ENCODE results near the gene IKZF5. TPM values are rescaled to one million over a fixed set of nuclear protein-coding genes. Genes with fewer than 3 reads are reported as not detected.

Gene IKZF5
- total RNA-seq, 1 donor from 2014 or later: 19.9 TPM

- DNase-seq (no peak), ATAC-seq (no peak)
- H3K9me3 ChIP-seq: no peaks in the 10 kb centered on the region
- no peak for TF ChIP-seq CTCF (IDR thresholded peaks at IDR 0.05)
- peaks cover 59% of the 10 kb centered on the region for H3K36me3 ChIP-seq
- intact Hi-C loops (cut with DNase I): no loop called here
- H3K27ac ChIP-seq: no peak overlapping the region
- no peaks in the 10 kb centered on the region for H3K27me3 ChIP-seq
- peaks cover 7% of the 10 kb centered on the region for H3K4me1 ChIP-seq
- no peak overlapping the region for H3K4me3 ChIP-seq
These were observed 10.7 kb downstream of the IKZF5 start for GRCh38 chr10:122997864-122998263.

- TF ChIP-seq CTCF (IDR thresholded peaks at IDR 0.05): no peak
- no peaks in the 10 kb centered on the region for H3K27me3 ChIP-seq
- H3K4me1 ChIP-seq: peaks cover 7% of the 10 kb centered on the region
- intact Hi-C loops (cut with DNase I): no loop called here
- H3K4me3 ChIP-seq: no peak overlapping the region
- no peak overlapping the region for H3K27ac ChIP-seq
- ATAC-seq (no peak), DNase-seq (no peak)
- H3K36me3 ChIP-seq: peaks cover 76% of the 10 kb centered on the region
- no peaks in the 10 kb centered on the region for H3K9me3 ChIP-seq
These were observed 12.7 kb downstream of the IKZF5 start for GRCh38 chr10:122995936-122996335.

GRCh38 chr10:122993797-122994336, 14.7 kb downstream of the IKZF5 start:
- Histone ChIP-seq H3K9me3 (no peaks in the 10 kb centered on the region), H3K4me3 (no peak overlapping the region), H3K27ac (no peak overlapping the region), H3K27me3 (no peaks in the 10 kb centered on the region), H3K4me1 (no peaks in the 10 kb centered on the region), H3K36me3 (peaks cover 82% of the 10 kb centered on the region)
- no peak for TF ChIP-seq CTCF (IDR thresholded peaks at IDR 0.05)
- DNase-seq: no peak
- intact Hi-C loops (cut with DNase I): no loop called here
- ATAC-seq: no peak

- Histone ChIP-seq H3K27ac (no peak overlapping the region), H3K9me3 (no peaks in the 10 kb centered on the region), H3K36me3 (peaks cover 64% of the 10 kb centered on the region), H3K27me3 (no peaks in the 10 kb centered on the region), H3K4me1 (no peaks in the 10 kb centered on the region), H3K4me3 (no peak overlapping the region)
- no peak for TF ChIP-seq CTCF (IDR thresholded peaks at IDR 0.05)
- ATAC-seq: no peak
- no peak for DNase-seq
- intact Hi-C loops (cut with DNase I): no loop called here
These were observed 16.5 kb downstream of the IKZF5 start for GRCh38 chr10:122992031-122992585.

- no peaks in the 10 kb centered on the region for H3K4me1 ChIP-seq
- no peaks in the 10 kb centered on the region for H3K27me3 ChIP-seq
- H3K9me3 ChIP-seq: no peaks in the 10 kb centered on the region
- no peak overlapping the region for H3K27ac ChIP-seq
- DNase-seq: no peak
- no peak overlapping the region for H3K4me3 ChIP-seq
- intact Hi-C loops (cut with DNase I): no loop called here
- H3K36me3 ChIP-seq: peaks cover 47% of the 10 kb centered on the region
- no peak for ATAC-seq
- TF ChIP-seq CTCF (IDR thresholded peaks at IDR 0.05): no peak
These were observed 18.3 kb downstream of the IKZF5 start for GRCh38 chr10:122990278-122990677.

GRCh38 chr10:122988501-122988900, 20.1 kb downstream of the IKZF5 start:
- H3K27ac ChIP-seq: no peak overlapping the region
- intact Hi-C loops (cut with DNase I): no loop called here
- H3K4me3 ChIP-seq: no peak overlapping the region
- TF ChIP-seq CTCF (IDR thresholded peaks at IDR 0.05): no peak
- DNase-seq (no peak), ATAC-seq (no peak)
- peaks cover 29% of the 10 kb centered on the region for H3K36me3 ChIP-seq
- no peaks in the 10 kb centered on the region for H3K9me3 ChIP-seq
- no peaks in the 10 kb centered on the region for H3K27me3 ChIP-seq
- no peaks in the 10 kb centered on the region for H3K4me1 ChIP-seq

All from upper lobe of right lung (tissue), 1 donor.